Measurements from ENCODE around the gene HDHD5.

Gene HDHD5

GRCh38 chr22:17194213-17194612 lies 35.1 kb upstream of the HDHD5 start:
- Mint-ChIP-seq H3K27me3 (ENCODE audit: low read depth) (no peaks in the 10 kb centered on the region), H3K4me1 (peaks cover 12% of the 10 kb centered on the region), H3K27ac (peak overlapping the region in 2 of 3 experiments; percentile 15 to 65), H3K4me3 (no peak overlapping the region), H3K9me3 (no peaks in the 10 kb centered on the region), H3K36me3 (ENCODE audit: low read depth) (no peaks in the 10 kb centered on the region)
- no peak for TF ChIP-seq CTCF (IDR thresholded peaks at IDR 0.05; ENCODE audit: unreplicated experiment in 3 of 3)

- H3K9me3 Mint-ChIP-seq: no peaks in the 10 kb centered on the region
- H3K4me3 Mint-ChIP-seq: no peak overlapping the region
- no peak for TF ChIP-seq CTCF (IDR thresholded peaks at IDR 0.05; ENCODE audit: unreplicated experiment in 3 of 3)
- no peak overlapping the region for H3K27ac Mint-ChIP-seq
- no peaks in the 10 kb centered on the region for H3K36me3 Mint-ChIP-seq (ENCODE audit: low read depth)
- no peaks in the 10 kb centered on the region for H3K27me3 Mint-ChIP-seq (ENCODE audit: low read depth)
- H3K4me1 Mint-ChIP-seq: no peaks in the 10 kb centered on the region
Observed at GRCh38 chr22:17192186-17192585, 33.1 kb upstream of the HDHD5 start.

GRCh38 chr22:17191163-17191784 lies 32.2 kb upstream of the HDHD5 start:
- H3K27ac Mint-ChIP-seq: no peak overlapping the region
- H3K4me1 Mint-ChIP-seq: no peaks in the 10 kb centered on the region
- no peaks in the 10 kb centered on the region for H3K9me3 Mint-ChIP-seq
- no peaks in the 10 kb centered on the region for H3K36me3 Mint-ChIP-seq (ENCODE audit: low read depth)
- TF ChIP-seq CTCF (IDR thresholded peaks at IDR 0.05; ENCODE audit: unreplicated experiment in 3 of 3): no peak
- H3K27me3 Mint-ChIP-seq (ENCODE audit: low read depth): no peaks in the 10 kb centered on the region
- H3K4me3 Mint-ChIP-seq: no peak overlapping the region

- Mint-ChIP-seq H3K4me1 (no peaks in the 10 kb centered on the region), H3K36me3 (ENCODE audit: low read depth) (peaks cover 3% of the 10 kb centered on the region), H3K9me3 (no peaks in the 10 kb centered on the region), H3K4me3 (no peak overlapping the region), H3K27me3 (ENCODE audit: low read depth) (no peaks in the 10 kb centered on the region), H3K27ac (no peak overlapping the region)
- no peak for TF ChIP-seq CTCF (IDR thresholded peaks at IDR 0.05; ENCODE audit: unreplicated experiment in 3 of 3)
Observed at GRCh38 chr22:17190702-17191101, 31.6 kb upstream of the HDHD5 start.

GRCh38 chr22:17176715-17177114 lies 17.6 kb upstream of the HDHD5 start:
- Mint-ChIP-seq H3K27me3 (ENCODE audit: low read depth) (no peaks in the 10 kb centered on the region), H3K27ac (no peak overlapping the region), H3K9me3 (no peaks in the 10 kb centered on the region), H3K4me3 (no peak overlapping the region), H3K36me3 (ENCODE audit: low read depth) (peaks cover 16% of the 10 kb centered on the region), H3K4me1 (no peaks in the 10 kb centered on the region)
- TF ChIP-seq CTCF (IDR thresholded peaks at IDR 0.05; ENCODE audit: unreplicated experiment in 3 of 3): no peak

Measured in nephron (organoid).